ENCODE measurements around the gene DIAPH2.

DNA sequence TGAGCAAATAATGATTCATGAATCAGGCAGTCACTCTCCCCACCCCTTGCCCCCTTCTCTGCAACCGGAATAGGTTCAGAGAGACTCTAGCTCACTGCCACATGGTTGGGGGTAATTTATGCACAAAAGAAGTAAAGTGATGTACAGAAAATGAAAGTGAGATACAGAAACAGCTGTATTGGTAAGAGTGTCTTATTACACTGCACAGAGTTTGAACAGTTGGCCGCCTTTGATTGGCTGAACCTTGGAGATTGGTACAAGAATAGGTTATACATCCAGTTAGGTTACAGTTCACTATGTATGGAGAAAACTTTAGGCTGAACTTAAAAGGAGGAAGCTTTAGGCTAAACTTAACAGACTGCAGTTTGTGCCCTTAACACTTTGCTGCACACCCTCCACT is 34.6 kb upstream of the DIAPH2 start:
- TF ChIP-seq, protein P1, sequence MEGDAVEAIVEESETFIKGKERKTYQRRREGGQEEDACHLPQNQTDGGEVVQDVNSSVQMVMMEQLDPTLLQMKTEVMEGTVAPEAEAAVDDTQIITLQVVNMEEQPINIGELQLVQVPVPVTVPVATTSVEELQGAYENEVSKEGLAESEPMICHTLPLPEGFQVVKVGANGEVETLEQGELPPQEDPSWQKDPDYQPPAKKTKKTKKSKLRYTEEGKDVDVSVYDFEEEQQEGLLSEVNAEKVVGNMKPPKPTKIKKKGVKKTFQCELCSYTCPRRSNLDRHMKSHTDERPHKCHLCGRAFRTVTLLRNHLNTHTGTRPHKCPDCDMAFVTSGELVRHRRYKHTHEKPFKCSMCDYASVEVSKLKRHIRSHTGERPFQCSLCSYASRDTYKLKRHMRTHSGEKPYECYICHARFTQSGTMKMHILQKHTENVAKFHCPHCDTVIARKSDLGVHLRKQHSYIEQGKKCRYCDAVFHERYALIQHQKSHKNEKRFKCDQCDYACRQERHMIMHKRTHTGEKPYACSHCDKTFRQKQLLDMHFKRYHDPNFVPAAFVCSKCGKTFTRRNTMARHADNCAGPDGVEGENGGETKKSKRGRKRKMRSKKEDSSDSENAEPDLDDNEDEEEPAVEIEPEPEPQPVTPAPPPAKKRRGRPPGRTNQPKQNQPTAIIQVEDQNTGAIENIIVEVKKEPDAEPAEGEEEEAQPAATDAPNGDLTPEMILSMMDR (conservative IDR thresholded peaks at IDR 0.05 in 1 of 2, IDR thresholded peaks at IDR 0.05 in 1 of 2; ENCODE audit: low read depth in 1 of 2, low read length in 2 of 2): no peak
- TF ChIP-seq EZH2 (IDR thresholded peaks at IDR 0.05; ENCODE audit: low read length, missing control alignments): no peak

Data from fibroblast of lung (primary cell).